Measurements from ENCODE around the gene CNGB1. TPM values are rescaled to one million over a fixed set of nuclear protein-coding genes. Genes with fewer than 3 reads are reported as not detected.
A peak's percentile ranks its signal among the peaks of the same experiment; 100 is the strongest.

Gene CNGB1
- not detected in 2 replicates for total RNA-seq

DNA sequence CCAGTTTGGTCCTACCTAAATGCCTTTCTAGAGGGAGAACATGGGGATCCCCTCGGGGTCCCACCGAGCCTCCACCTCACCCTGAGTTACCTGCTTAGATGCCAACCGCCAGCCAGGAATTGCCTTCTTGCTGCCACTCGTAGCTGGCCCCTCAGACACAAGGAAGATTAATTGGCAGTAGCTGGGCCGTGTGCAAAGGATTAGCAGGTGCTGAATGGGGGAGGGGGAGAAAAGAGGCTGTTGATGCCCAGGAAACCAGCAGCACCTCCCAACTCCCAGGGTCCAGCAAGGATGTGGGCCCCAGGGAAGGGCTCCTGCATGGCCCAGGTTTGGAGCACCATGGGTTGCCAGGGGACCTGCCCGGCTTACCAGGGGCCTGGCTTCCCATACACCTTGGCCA is at the start of gene CNGB1:
CNGB1 (minus strand) TSS at position 159 of the 400 bp plus-strand sequence. CDS start 3,842 bp downstream, outside the sequence.
- no peak for DNase-seq (ENCODE audit: low read depth in 2 of 2)

DNA sequence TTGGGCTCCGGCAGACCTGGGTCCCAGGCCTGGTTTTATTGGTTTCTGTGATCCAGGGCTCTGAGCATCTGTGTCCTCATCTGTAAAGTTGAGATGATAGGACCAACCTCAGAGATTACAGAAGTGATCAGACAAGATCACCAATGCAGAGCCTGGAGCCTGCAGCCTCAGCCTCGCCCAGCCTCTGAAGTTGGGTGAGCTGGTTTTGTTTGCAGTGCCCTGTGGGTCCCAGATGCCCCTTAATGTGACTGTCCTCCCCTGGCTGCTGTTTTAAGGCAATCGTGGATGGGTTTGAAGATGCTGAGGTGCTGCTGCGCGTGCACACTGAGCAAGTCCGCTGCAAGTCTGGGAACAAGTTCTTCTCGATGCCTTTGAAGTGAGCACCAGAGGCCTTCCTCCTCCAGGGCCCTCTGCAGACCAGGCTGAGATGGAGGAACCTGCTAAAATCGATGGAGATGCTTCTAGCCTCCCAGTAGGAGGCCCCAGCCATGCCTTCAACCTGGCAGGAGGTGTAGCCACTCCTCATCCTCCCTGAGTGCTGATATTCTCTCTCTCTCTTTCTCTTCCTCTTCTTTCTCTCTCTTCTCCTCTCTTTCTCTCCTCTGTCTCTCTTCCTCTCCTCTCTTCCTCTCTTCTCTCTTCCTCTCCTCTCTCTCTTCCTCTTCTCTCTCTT is 49.1 kb upstream of the CNGB1 start:
- no peak for DNase-seq (ENCODE audit: low read depth in 2 of 2)

DNA sequence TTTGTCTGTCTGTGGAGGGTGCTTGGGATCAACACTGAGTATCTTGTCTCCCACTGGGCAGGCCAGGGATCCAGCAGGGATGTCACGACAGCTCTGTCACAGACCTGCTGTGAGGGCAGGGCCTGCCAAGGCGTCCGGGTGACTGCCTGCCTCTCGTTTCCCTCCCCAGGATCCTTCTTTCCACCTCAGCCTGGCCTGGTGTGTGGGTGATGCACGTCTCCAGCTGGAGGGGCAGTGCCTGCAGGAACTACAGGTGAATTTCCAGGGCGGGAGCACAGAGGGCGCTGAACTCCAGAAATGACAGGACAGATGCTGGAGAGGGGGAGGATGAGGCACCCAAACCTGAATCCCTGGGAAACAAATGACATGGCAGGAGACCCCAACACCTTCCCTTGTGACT is 47.9 kb upstream of the CNGB1 start:
- no peak for DNase-seq (ENCODE audit: low read depth in 2 of 2)

DNA sequence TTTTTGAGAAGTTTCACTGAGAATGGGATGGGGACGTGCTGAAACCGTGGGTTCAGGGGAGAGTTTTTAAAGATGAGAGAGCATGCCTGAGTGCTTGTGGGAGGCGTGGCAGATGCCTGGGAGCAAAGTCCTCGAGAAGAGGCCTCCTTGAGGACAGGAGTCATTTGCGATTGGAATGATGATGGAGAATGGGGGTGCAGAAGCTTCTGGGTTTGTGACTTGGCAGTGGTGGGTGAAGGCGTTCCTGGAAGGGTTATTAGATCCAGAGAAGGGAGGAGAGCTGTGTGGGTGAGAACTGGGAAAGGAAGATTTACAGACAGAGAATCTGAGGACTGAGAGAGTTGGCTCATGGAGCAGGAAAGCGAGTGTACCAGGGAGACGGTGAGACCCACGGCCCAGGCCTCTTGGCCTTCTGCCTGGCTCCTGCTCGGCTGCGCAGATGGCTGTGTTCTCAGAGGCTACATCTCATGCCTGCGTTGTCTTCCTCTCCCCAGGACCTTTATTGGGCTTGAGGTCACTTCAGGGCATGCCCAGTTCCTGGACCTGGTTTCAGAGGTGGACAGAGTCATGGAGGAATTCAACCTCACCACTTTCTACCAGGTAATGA is 46.0 kb upstream of the CNGB1 start:
- DNase-seq (ENCODE audit: low read depth in 2 of 2) = no peak

DNA sequence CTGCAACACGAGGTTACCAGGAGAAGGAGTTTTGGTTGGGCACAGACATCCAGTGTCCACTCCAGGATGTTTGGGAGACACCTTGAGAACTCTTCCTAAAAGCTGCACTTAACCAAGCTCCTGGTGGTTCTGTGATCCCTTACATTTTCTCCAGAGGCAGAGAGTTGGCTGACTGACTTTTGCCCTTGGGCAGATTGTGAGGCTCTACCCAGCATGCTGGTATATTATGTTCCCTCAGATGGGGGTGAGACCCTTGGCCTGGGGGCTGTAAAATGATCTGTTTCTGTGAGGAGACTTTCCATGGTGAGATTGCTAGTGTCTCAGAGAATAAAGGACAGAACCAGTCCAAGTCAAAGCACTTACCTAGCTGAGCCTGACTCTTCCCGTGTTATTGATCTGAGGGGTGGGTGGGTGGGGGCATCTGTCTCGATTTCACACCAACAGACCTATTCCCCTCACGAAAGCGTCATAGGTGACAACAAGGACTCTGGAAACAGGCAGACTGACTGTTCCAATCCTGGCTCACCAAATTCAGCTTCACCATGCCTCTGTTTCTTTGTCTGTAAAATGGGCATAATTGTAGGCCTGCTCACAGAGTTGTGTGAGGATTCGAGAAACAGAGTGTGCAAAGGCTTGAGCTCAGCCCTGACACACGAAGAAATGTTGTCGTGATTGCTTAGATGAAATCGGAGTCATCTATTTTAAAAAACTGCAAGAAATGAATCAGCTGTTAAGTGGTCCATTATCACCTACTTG is 42.5 kb upstream of the CNGB1 start:
- no peak for DNase-seq (ENCODE audit: low read depth in 2 of 2)

DNA sequence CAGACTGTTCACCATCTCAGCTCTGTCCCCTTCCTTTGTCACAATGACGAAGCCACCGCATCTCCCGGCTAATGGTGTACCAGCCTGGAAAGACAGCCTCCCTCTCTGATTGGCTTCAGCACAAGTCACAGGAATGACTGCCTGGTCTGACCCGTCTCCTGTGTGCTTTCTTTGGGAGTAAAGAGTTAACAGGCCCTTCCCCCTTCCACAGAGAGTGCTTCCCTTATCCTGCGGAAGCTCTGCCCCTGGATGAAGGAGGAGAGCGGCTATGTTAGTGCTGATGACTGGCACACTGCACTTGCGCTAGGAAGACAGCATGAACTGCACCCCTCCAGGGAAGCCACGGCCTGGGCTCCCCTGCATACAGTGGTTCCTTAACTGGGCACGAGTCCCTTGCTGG is 41.6 kb upstream of the CNGB1 start:
- no peak for DNase-seq (ENCODE audit: low read depth in 2 of 2)

DNA sequence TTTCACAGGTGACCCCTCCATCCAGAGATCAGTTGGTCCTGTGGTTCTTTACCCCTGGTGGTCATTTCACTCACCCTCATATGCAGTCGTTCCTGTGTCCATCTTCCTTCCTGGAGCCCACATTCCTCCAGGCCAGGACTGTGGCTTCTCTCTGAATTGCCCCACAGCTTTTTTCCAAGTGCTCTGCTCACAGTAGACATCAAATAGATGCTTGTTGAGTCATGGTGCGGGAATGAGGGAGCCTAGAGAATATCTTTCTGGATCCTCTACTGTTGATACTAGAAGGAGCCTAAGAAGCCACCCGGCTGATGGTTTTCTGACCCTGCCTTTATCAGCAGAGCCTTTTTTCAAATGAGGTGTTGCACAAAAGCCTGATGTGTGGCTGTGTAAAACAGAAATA is 40.7 kb upstream of the CNGB1 start:
- no peak for DNase-seq (ENCODE audit: low read depth in 2 of 2)

DNA sequence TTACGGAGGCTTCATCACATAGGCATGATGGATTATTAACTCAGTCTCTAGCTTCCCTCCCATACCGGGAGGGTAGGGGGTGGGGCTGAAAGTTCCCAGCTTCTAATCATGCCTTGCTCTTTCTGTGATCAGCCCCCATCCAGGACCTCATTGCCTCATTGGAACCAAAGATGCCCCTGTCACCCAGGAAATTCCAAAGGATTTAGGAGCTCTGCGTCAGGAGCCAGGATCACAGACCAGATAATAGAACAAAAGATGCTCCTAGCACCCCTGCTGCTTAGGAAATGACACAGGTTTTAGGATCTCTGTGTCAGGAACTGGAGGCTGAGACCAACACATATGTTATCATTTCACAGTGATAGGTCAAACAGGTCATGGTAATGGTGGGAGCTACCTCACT is 40.0 kb upstream of the CNGB1 start:
- DNase-seq (ENCODE audit: low read depth in 2 of 2) = no peak

DNA sequence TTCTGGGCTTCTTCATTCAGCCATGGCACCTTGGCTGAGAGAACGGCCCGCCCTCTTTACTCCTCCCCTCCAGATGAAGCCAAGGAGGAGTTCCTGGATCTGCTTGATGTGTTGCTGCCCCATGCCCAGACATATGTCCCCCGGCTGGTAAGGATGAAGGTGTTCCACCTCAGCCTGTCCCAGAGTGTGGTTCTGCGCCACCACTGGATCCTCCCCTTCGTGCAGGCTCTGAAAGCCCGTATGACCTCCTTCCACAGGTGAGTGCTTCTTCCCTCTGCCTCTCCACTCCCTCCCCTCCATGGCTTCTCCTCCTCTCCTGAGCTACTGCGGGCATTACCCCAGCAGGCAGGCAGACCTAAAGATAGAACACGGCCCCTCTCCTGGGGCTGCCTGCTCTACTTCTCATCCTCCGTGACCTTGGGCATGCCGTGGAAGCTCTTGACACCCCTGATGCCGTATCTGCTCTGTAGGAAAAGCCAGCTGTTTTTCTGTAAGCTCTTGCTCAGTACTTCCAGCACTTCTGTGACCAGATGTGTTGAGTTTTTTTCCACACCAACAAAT is 39.0 kb upstream of the CNGB1 start:
- no peak for DNase-seq (ENCODE audit: low read depth in 2 of 2)

DNA sequence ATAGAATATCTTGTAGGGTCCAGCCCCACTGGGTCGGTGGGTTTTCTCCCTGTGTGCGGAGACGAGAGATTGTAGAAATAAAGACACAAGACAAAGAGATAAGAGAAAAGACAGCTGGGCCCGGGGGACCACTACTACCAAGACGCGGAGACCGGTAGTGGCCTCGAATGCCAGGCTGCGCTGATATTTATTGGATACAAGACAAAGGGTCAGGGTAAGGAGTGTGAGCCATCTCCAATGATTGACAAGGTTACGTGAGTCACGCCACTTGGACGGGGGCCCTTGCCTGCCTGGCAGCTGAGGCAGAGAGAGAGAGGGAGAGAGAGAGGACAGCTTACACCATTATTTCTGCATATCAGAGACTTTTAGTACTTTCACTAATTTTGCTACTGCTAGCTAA is 33.8 kb upstream of the CNGB1 start:
- peak in 1 of 2 donors; percentile 55 for DNase-seq (ENCODE audit: low read depth in 2 of 2)

DNA sequence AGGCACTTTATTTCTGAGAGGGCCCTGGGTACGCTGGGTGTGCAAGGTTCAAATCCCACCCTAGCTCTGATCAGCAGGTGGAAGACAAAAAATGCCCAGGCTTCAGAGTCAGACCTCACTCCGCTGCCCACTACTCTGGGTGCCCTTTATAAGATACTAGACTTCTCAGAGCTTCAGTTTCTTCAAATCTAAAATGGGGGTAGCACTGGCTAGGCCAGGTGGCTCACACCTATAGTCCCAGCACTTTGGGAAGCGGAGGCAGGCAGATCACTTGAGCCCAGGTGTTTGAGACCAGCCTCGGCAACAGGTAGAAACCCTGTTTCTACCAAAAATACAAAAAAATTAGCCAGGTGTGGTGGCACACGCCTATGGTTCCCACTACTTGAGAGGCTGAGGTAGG is 32.0 kb upstream of the CNGB1 start:
- DNase-seq (ENCODE audit: low read depth in 2 of 2) = no peak

DNA sequence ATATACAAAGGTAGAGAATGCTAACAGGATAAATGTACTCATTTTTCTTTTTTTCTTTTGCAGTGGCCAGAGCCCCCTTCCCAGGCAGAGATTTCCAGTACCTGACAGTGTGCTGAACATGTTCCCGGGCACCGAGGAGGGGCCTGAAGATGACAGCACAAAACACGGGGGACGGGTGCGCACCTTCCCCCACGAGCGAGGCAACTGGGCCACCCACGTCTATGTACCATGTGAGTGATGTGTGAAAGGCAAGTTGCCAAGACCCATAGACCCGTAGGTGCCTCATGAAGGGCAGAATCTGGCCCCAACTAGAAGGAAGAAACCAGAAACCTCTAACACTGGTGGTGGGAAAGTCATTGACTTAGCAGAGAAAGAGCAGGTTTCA is 31.5 kb upstream of the CNGB1 start:
- DNase-seq (ENCODE audit: low read depth in 2 of 2) = no peak

DNA sequence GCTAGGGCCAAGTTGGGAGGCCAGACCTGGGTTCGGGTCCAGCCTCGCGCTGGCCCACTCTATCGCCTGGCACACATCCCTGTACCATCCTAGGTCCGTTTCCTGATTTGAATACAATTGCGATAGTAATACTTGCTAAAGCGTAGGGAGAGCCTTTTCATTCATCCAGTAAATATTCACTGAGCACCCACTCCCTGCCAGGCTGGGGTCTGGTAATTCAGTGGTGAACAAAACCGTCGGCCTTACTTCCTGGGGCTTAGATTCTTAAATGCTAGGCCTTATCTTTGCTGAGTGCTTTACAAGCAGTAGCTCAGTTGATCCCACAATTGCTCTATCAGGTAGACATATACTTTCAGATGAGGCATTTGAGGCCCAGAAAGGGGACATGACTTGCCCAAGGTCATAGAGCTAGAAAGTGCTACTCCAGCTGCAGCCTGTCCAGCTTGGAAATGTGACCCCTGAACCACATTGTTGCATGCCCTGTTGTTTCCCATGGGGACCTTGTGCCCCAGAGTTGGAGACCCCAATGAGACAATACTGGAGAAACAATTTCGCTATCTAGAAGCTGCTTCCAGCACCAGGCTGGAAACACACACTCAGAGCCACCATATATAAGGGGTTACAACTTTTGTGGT is 31.0 kb upstream of the CNGB1 start:
- no peak for DNase-seq (ENCODE audit: low read depth in 2 of 2)

DNA sequence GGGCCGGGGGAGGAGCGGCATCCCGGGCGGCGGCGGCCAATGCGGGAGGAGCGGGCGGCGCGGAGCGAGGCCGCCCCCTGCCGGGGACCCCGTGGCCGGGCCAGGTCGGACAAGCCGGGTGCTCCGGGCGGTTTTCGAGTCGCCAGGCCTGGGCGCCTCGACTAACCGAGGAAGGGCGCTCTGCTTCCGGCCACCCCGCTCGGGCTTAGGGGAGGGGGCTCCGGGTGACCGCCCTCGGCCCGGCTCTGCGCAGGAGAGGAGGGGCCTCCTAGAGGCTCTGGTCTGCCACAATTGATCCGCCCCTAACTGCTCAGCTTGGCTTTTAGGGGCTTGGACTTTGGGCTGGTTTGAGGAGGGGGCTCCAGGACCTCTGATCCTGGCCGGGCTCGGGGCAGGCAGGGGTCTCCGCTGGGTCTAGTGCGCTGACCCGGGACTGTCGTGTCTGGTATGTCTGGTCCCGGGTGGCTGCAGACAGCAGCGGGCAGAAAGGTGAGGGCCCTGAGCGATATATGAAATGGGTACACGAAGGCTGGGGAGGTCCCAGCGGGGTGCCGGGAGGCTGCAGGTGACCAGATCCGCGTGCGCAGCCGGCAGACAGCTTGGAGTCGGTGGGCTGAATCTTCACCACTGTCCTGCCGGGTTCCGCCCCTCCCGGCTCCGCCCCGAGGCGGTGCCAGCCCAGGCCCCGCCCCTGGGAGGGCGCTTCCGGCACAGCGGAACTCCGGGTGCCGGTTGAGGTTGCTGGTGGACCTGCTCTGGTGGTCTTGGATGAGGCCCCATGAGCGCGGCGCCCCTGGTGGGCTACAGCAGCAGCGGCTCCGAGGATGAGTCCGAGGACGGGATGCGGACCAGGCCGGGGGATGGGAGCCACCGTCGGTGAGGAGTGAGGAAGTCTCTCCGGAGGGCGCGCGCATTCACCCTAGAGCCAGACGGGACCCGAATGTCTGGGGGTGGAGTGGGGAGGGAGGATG is 30.1 kb upstream of the CNGB1 start, which contains the start of gene USB1:
USB1 (plus strand) TSS at position 702 of the 971 bp plus-strand sequence; CDS start at position 779, 77 bp downstream.
- peak; percentile 57 to 78 for DNase-seq (ENCODE audit: low read depth in 2 of 2)

DNA sequence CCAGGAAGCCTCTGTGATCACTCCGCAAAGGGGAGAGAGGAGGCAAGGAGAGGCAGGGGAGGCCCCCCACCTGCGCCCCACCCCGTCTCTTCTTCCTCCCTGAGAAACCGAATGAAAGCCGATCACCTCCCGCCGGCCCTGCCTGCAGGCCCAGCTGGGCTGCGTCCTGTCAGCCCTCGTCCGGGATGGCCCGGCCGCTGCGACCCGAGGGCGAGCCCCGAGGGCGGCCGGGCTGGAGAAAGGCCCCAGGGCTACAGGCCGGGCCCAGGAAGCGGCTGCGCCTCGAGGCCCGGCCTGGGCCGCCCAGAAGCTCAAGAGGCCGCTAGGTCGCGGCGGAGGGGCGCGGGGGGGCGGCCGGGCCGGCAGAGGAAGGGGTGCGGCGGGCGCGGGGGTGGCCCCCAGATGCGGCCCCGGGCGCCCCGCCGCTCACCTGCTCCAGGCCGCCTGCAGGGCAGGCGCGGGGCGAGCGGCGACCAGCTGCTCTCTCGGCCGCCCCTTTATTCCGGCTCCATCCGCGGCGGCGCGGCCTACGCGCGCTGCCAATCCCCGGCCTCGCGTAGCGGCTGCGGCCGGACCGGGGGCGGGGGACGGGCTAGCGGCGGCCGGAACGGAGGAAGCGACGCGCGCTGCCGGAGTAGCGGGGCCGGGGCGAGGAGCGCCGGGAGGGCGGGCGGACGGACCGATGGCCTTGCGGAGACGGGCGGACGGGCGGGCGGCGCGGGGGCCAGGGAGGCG is 29.2 kb upstream of the CNGB1 start, which contains the start of gene ZNF319:
ZNF319 (minus strand) TSS at position 702 of the 735 bp plus-strand sequence. CDS start 2,407 bp downstream, outside the sequence.
- DNase-seq (ENCODE audit: low read depth in 2 of 2) = no peak

DNA sequence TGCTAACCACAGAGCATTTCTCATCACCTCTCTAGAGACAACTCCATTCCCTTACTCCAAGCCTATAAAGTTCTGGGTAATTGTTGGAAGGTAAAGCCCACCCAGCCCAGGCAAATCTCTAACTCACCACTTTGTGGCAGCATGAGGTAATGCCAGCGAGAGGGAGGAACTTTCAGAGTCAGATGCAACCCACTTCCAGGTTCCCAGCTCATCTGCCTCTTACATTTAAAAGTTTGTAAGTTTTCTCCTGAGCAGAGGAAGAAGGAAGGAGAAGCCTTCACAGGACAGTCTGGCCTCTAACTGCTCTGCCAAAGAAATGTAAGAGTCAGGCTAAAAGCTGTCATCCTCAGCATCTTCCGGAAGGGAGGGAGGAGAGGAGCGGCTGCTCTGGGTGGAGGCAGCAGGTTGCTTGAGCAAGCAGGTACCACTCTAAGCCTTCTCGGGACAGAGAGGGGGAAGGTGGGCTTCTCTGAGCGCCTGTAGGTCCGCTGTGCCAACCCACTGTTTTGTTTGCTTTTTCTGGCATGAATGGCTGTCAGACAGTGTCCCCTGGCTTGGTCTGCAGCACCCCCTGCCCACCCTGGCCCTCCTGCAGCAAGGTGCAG is 28.5 kb upstream of the CNGB1 start:
- DNase-seq (ENCODE audit: low read depth in 2 of 2) = peak in 1 of 2 donors; percentile 35

DNA sequence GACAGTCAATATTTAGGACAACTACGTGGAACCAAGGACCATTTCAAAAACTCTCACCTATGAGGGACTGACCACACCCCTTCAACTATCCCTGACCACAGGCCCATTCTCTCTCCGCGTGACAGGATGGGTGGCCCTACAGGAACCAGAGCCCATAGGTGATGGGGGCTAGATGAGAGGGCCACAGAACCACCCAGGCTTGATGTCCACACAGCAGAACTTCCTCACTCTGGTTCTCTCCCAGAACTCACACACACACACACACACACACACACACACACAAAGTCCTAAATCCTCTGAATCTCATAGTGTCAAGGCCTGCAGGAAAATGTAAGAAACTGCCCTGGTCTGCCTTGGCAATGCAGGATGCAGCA is 28.1 kb upstream of the CNGB1 start:
- no peak for DNase-seq (ENCODE audit: low read depth in 2 of 2)

DNA sequence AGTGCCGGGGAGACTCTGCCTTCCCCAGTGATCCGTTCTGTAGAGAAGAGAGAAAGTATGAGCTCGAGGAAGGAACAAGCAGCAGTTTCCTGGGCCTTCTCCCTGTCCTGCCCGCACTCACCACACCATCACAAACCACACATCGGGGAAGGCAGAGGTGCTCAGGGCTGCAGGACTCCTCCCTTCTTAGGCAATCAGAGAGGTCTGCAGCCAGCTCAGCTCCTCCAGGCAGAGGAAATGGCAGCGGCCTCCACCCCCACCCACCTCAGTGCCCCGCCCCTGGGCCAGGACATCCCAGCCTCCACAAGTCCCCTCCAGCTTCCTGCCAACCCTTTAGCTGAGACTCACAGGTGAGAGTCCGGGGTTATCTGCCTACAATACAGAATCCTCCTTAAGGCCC is 27.6 kb upstream of the CNGB1 start:
- no peak for DNase-seq (ENCODE audit: low read depth in 2 of 2)

DNA sequence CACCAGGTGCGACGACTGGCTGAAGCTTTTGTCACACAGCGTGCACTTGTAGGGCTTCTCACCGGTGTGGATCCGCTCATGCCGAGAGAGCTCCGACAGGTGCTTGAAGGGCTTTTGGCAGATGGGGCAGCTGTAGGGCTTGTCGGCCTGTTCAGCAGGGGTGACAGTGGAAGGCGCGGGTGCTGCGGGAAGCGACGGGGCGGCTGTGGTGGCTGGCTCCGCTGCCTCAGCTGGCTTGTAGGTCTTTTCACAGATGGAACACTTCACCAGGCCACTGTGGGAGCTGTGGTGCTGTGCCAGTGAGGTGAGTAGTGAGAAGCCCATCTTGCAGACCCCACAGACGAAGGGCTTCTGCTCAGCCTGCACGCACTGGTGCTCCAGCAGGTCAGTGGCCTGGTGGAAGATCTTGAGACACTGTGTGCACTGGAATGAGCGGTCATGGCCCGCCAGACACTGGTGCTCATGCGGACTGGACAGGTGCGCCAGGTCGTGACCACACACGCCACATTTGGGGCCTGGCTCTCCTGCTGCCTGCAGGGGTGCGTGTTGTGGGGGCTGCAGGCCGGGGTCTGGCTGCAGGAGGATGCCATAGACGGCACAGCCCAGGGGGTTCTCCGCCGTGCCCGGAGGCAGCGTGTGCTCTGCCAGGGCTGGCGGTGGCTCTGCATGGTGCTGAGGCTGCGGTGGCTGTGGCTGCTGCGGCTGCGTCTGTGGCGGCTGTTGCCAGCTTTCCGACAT is 26.8 kb upstream of the CNGB1 start:
- DNase-seq (ENCODE audit: low read depth in 2 of 2) = no peak

Data from dermis microvascular lymphatic vessel endothelial cell (primary cell).